SK-N-SH (cell line): ENCODE measurements around the gene HELT. TPM values are rescaled to one million over a fixed set of nuclear protein-coding genes. Genes with fewer than 3 reads are reported as not detected.

Experiments used
- CTCF ChIA-PET: fragments of 300-600, 350-600 bp; formaldehyde crosslinking; extraction: SDS; loops from one replicate; lab custom pipeline; 2021; lab: Yijun Ruan, JAX
- POLR2A ChIA-PET: fragments of 350-600 bp; sonication (Branson Sonifier 250); formaldehyde crosslinking; extraction: SDS; loops from one replicate; lab custom pipeline; 2020; ENCODE audit warnings: antibody characterized with exemption, inconsistent platforms; lab: Yijun Ruan, JAX
- DNase-seq: peaks from one replicate; pipeline ENCODE4 v3.0.0; 2012
- H2AFZ ChIP-seq: fragments of 200-600 bp; sonication (generic); 2 replicates; pipeline ENCODE4 v1.8.1; 2016; ENCODE audit warnings: antibody characterized with exemption, mild to moderate bottlenecking, low read depth
- H3F3A ChIP-seq: fragments of 200-600 bp; sonication (generic); replicated peaks from 2 replicates; pipeline ENCODE3; 2016; ENCODE audit warnings: antibody characterized with exemption, mild to moderate bottlenecking; ENCODE audit not compliant: insufficient read depth
- H3K27ac ChIP-seq, 2 experiments: fragments of 200-500 bp in 1 of 2; fragments of 200-600 bp in 1 of 2; sonication (Bioruptor generic) in 1 of 2; sonication (generic), shearing (Covaris generic) in 1 of 2; 2 replicates each; pipeline versions ENCODE4 v1.5.1 to v1.6.1; 2014 to 2016; ENCODE audit warnings: low read depth in 2 of 2, inconsistent platforms in 1 of 2, low read length in 1 of 2, mild to moderate bottlenecking in 1 of 2, mixed read lengths in 1 of 2
- H3K27me3 ChIP-seq: fragments of 200-600 bp; sonication (generic), shearing (Covaris generic); 2 replicates; pipeline ENCODE4 v1.6.1; 2016; ENCODE audit warnings: mixed run types; ENCODE audit not compliant: insufficient read depth
- H3K36me3 ChIP-seq, 2 experiments: fragments of 200-500 bp in 1 of 2; fragments of 200-600 bp in 1 of 2; sonication (Bioruptor generic) in 1 of 2; sonication (generic) in 1 of 2; replicated peaks in 1 of 2; 2 replicates each; pipeline versions ENCODE3 to v1.5.1; 2014 to 2016; ENCODE audit warnings: low read length in 1 of 2, mild to moderate bottlenecking in 1 of 2; ENCODE audit not compliant: insufficient read depth in 2 of 2, control insufficient read depth in 1 of 2
- H3K4me1 ChIP-seq, 2 experiments: fragments of 200-500 bp in 1 of 2; fragments of 200-600 bp in 1 of 2; sonication (Bioruptor generic) in 1 of 2; sonication (generic), shearing (Covaris generic) in 1 of 2; 2 replicates each; pipeline versions ENCODE4 v1.5.1 to v1.6.1; 2014 to 2016; ENCODE audit warnings: low read depth in 1 of 2, low read length in 1 of 2, mixed run types in 1 of 2; ENCODE audit not compliant: insufficient read depth in 2 of 2, control insufficient read depth in 1 of 2
- H3K4me2 ChIP-seq: fragments of 200-600 bp; sonication (generic), shearing (Covaris generic); 2 replicates; pipeline ENCODE4 v1.6.1; 2017; ENCODE audit warnings: mixed run types
- H3K4me3 ChIP-seq, 2 experiments: fragments of 200-500 bp in 1 of 2; fragments of 200-600 bp in 1 of 2; sonication (Bioruptor generic) in 1 of 2; sonication (generic), shearing (Covaris generic) in 1 of 2; 2 replicates each; pipeline versions ENCODE4 v1.5.1 to v1.8.1; 2014 to 2016; ENCODE audit warnings: low read depth in 2 of 2, inconsistent platforms in 1 of 2, low read length in 1 of 2, mild to moderate bottlenecking in 1 of 2, mixed read lengths in 1 of 2, moderate library complexity in 1 of 2
- H3K79me2 ChIP-seq: fragments of 200-600 bp; sonication (generic); 2 replicates; pipeline ENCODE4 v1.8.1; 2017; ENCODE audit warnings: mild to moderate bottlenecking; ENCODE audit not compliant: insufficient read depth
- H3K9ac ChIP-seq: fragments of 200-600 bp; sonication (generic); 2 replicates; pipeline ENCODE4 v1.6.1; 2017; ENCODE audit warnings: mixed run types
- H3K9me2 ChIP-seq: fragments of 200-600 bp; sonication (generic); 2 replicates; pipeline ENCODE4 v1.6.1; 2017; ENCODE audit warnings: mixed run types
- H3K9me3 ChIP-seq: fragments of 200-600 bp; sonication (generic); 2 replicates; pipeline ENCODE4 v1.6.1; 2017; ENCODE audit warnings: mixed run types, mild to moderate bottlenecking, moderate library complexity
- H4K20me1 ChIP-seq: fragments of 200-600 bp; sonication (generic); 2 replicates; pipeline ENCODE4 v1.6.1; 2017; ENCODE audit warnings: mild to moderate bottlenecking, mixed run types; ENCODE audit not compliant: insufficient read depth
- ELF1 ChIP-seq: IDR thresholded peaks from 2 replicates; pipeline ENCODE4 v1.4.0; 2012
- GABPA ChIP-seq: IDR thresholded peaks from 2 replicates; pipeline ENCODE4 v1.4.0; 2012; ENCODE audit warnings: low read depth, mild to moderate bottlenecking
- JUND ChIP-seq: IDR thresholded peaks from 2 replicates; pipeline ENCODE4 v1.4.0; 2012
- MEF2A ChIP-seq: IDR thresholded peaks from 2 replicates; pipeline ENCODE4 v1.4.0; 2012; ENCODE audit warnings: low read depth, borderline replicate concordance
- MXI1 ChIP-seq: IDR thresholded peaks from 2 replicates; pipeline ENCODE4 v1.6.1; 2012; ENCODE audit warnings: mild to moderate bottlenecking, low read depth, low read length, improper control_type of control experiment
- RAD21 ChIP-seq: IDR thresholded peaks from 2 replicates; pipeline ENCODE4 v1.6.1; 2012; ENCODE audit warnings: mild to moderate bottlenecking, low read length
- RCOR1 ChIP-seq: fragments of 150-350 bp; IDR thresholded peaks from 2 replicates; pipeline ENCODE4 v1.6.1; 2017; ENCODE audit warnings: antibody characterized with exemption, low read length
- RXRA ChIP-seq: IDR thresholded peaks from 2 replicates; pipeline ENCODE4 v1.4.0; 2012; ENCODE audit warnings: low read depth, mild to moderate bottlenecking, borderline replicate concordance
- SIN3A ChIP-seq: IDR thresholded peaks from 2 replicates; pipeline ENCODE4 v1.6.1; 2012; ENCODE audit warnings: low read depth, mild to moderate bottlenecking, low read length, moderate library complexity, borderline replicate concordance
- WGBS: methylation state at CpG from one replicate; pipeline ENCODE4 v1.1.6; 2017; ENCODE audit warnings: low lambda C conversion rate; 5-methylcytosine and 5-hydroxymethylcytosine counted together
- polyA plus RNA-seq, 3 experiments: library from polyadenylated mRNA; depleted of rRNA; stranded (reverse); fragments of >200 nt; gene quantifications; 2 replicates each; pipeline ENCODE4 v1.2.3, GENCODE V29; 2012
- TF ChIP-seq, protein P1 (sequence below): fragments of 200-600 bp; sonication (generic); IDR thresholded peaks from 2 replicates; pipeline ENCODE4 v1.6.1; 2017; ENCODE audit warnings: antibody characterized with exemption, mild to moderate bottlenecking, moderate library complexity
- TF ChIP-seq, protein P2 (sequence below): IDR thresholded peaks from 2 replicates; pipeline ENCODE4 v1.4.0; 2012; ENCODE audit warnings: low read depth
- TF ChIP-seq, protein P3 (sequence below): IDR thresholded peaks from 2 replicates; pipeline ENCODE4 v1.4.0; 2012; ENCODE audit warnings: low read depth, borderline replicate concordance
- TF ChIP-seq, protein P4 (sequence below): fragments of 150-350 bp; IDR thresholded peaks from 2 replicates; pipeline ENCODE4 v1.6.1; 2017; ENCODE audit warnings: antibody characterized with exemption, low read length, low read depth, borderline replicate concordance

The HELT gene
- polyA plus RNA-seq, 1 of the 3 experiments (the other 2 are of a cell fraction) = not detected

DNA sequence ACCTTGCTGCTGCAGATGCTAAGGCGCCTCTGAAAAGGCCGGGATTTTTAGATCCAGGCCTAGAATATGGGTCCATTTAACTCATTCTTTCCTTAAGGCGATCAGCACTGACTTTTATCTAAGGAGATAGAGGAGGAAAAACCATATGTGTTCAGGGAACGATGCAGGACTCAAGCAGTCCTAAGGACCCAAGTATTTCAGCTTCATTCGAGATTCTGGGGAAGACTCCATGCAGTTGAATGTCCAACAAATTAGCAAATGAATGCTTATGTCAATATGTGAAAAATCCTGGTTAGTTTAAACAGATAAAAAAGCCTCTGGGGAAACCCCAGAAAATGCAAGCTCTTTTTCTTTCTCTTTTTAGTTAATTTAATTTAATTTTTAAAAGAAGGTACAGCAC, 36.0 kb downstream of the HELT start:
- Histone ChIP-seq H4K20me1 (no peaks in the 10 kb centered on the region), H3K9me3 (no peaks in the 10 kb centered on the region), H2AFZ (no peak overlapping the region), H3K9me2 (no peaks in the 10 kb centered on the region), H3K27me3 (no peaks in the 10 kb centered on the region), H3F3A (no peaks in the 10 kb centered on the region), H3K27ac (no peak overlapping the region), H3K79me2 (no peaks in the 10 kb centered on the region), H3K36me3 (no peaks in the 10 kb centered on the region), H3K4me1 (no peaks in the 10 kb centered on the region), H3K4me3 (no peak overlapping the region), H3K9ac (no peak overlapping the region), H3K4me2 (no peak overlapping the region)
- WGBS = 55% methylated on average over 5 of the region's 5 CpGs
- ChIA-PET POLR2A (no interaction called here), CTCF (interaction anchor here (0.8 to 1.3 kb wide), 3 partner anchors 9 to 984 kb away, joined by 3 to 5 read pairs (median 4); no protein-coding TSS in a partner anchor)
- TF ChIP-seq ELF1 = no peak
- TF ChIP-seq GABPA = no peak
- TF ChIP-seq, protein P1, sequence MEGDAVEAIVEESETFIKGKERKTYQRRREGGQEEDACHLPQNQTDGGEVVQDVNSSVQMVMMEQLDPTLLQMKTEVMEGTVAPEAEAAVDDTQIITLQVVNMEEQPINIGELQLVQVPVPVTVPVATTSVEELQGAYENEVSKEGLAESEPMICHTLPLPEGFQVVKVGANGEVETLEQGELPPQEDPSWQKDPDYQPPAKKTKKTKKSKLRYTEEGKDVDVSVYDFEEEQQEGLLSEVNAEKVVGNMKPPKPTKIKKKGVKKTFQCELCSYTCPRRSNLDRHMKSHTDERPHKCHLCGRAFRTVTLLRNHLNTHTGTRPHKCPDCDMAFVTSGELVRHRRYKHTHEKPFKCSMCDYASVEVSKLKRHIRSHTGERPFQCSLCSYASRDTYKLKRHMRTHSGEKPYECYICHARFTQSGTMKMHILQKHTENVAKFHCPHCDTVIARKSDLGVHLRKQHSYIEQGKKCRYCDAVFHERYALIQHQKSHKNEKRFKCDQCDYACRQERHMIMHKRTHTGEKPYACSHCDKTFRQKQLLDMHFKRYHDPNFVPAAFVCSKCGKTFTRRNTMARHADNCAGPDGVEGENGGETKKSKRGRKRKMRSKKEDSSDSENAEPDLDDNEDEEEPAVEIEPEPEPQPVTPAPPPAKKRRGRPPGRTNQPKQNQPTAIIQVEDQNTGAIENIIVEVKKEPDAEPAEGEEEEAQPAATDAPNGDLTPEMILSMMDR = no peak
- TF ChIP-seq RAD21 = no peak
- TF ChIP-seq, protein P2, sequence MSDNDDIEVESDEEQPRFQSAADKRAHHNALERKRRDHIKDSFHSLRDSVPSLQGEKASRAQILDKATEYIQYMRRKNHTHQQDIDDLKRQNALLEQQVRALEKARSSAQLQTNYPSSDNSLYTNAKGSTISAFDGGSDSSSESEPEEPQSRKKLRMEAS = no peak
- TF ChIP-seq MEF2A = no peak
- no peak for TF ChIP-seq MXI1
- no peak for DNase-seq

DNA sequence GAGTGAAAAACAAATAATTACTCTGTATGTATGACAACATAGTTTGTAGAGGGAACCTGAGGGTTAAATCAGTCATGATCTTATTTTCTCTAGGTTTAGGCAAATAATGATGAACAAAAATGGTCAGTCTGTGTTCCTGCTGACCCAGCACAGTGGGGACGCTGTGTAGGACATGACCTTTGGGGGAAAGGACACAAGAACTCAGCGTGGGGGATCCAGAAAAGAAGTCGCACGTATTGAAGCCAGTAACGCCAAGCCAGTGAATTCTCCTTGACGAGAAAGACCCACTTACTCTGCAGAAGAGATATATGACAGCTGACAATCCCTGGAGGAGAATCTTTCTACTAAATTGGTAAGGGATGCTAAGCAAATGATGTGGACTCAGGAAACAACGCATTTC, 36.6 kb downstream of the HELT start:
- ChIA-PET CTCF (interaction anchor here (0.6 to 1.3 kb wide), 4 partner anchors 9 to 1129 kb away, joined by 3 to 5 read pairs (median 4); no protein-coding TSS in a partner anchor), POLR2A (no interaction called here)
- Histone ChIP-seq H3K4me2 (no peak overlapping the region), H2AFZ (no peak overlapping the region), H3F3A (no peaks in the 10 kb centered on the region), H3K79me2 (no peaks in the 10 kb centered on the region), H3K4me1 (no peaks in the 10 kb centered on the region), H3K27ac (no peak overlapping the region), H3K4me3 (no peak overlapping the region), H4K20me1 (no peaks in the 10 kb centered on the region), H3K27me3 (no peaks in the 10 kb centered on the region), H3K9ac (no peak overlapping the region), H3K36me3 (no peaks in the 10 kb centered on the region), H3K9me3 (no peaks in the 10 kb centered on the region), H3K9me2 (no peaks in the 10 kb centered on the region)
- WGBS = 69% methylated on average over 7 of the region's 7 CpGs
- TF ChIP-seq, protein P3, sequence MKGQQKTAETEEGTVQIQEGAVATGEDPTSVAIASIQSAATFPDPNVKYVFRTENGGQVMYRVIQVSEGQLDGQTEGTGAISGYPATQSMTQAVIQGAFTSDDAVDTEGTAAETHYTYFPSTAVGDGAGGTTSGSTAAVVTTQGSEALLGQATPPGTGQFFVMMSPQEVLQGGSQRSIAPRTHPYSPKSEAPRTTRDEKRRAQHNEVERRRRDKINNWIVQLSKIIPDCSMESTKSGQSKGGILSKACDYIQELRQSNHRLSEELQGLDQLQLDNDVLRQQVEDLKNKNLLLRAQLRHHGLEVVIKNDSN = no peak
- TF ChIP-seq RCOR1 (no peak), SIN3A (no peak), JUND (no peak), RXRA (no peak)
- TF ChIP-seq, protein P4, sequence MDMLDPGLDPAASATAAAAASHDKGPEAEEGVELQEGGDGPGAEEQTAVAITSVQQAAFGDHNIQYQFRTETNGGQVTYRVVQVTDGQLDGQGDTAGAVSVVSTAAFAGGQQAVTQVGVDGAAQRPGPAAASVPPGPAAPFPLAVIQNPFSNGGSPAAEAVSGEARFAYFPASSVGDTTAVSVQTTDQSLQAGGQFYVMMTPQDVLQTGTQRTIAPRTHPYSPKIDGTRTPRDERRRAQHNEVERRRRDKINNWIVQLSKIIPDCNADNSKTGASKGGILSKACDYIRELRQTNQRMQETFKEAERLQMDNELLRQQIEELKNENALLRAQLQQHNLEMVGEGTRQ = no peak
- DNase-seq = no peak
